Stimulated activated CD4-positive, alpha-beta T cell treated with anti-CD3 and anti-CD28 coated beads, Interleukin-4, amount 100 ng/mL, for 24 hours (primary cell): ENCODE data around the gene GTSE1.

Source experiments
- DNase-seq: peaks from one replicate; pipeline ENCODE4 v3.0.0-alpha.2; 2020

GTSE1 gene

DNA sequence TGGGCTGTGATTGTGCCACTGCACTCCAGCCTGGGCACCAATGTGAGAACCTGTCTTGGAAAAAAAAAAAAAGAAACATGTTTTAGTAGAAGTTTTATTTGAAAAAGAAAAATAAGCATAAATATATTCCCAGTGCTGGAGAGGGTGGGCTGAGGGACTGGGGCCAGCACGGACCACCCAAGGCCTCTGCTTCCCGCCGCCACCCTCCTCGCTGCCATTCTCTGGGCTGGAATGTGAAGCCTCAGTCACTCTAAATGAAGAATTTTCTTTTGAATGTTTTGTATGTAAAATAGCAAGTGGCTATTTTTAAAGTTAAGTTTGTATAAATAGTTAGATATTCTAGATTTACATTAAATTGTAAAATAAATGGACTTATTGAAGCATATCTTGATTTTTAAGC lies 33.8 kb downstream of the GTSE1 start:
- DNase-seq = no peak

DNA sequence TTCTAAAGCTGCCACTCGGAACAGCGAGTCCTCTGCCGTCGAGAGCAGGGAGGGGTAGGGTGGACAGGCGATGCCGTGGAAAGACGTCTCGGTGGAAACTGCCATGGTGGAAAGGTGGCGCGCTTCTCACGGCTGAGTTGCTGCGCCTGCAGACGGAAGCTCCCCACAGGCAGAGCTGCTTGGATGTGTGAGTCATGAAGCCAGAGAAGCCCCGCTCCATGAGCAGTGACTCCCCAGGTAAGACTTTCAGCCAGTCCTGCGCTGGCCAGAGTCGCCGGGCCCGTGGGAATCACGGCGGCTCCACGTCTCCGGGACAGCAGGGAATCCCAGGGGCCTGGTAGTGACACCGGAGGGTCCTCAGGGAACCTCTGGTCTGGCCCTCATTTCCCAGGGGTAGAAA lies 34.8 kb downstream of the GTSE1 start:
- DNase-seq = no peak

DNA sequence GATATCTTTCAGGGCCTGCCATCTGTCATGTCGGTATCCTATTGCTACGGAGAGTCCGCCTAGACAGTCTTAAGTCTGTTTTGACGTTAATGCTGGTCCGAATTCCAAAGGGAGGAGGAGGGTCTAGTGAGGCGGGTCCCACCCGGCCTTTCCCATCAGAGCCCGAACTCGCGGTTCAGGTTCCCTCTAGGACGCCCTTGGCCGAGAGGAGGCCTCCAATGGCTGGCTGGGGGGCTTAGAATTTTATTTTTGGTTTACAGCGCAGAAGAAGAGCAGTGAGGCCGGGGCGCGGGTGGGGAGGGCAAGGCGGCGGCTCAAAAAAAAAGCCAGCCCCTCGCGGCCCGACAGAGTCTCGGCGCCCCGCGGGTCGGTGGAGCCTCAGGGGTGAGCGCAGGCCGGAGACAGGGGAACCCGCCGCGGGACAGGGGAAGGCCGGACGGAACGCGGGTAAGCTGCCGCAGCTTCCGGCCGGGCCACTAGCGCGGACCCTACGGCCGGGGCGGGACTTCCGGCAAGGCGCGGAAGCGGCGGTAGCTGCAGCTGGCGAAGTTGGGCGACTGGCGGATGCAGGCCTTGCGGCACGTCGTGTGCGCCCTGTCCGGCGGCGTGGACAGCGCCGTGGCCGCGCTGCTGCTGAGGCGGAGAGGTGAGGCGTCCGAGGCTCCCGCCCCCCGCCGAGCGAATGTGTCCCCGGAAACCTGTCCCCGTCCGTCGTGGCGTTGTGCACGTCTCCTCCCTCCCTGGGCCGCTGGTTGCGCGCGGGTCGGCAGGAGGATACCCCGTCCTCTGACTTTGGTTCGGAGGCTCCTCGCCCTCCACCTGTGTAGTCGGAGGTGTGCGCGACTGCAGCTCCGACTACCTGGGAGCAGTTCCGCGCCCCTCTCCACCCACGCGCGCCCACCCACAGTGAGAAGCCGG lies 38.8 kb downstream of the GTSE1 start, which contains the start of gene TRMU:
TRMU (plus strand) TSS at position 514 of the 918 bp plus-strand sequence; CDS start at position 565, 51 bp downstream.
- DNase-seq = peak; percentile 76

DNA sequence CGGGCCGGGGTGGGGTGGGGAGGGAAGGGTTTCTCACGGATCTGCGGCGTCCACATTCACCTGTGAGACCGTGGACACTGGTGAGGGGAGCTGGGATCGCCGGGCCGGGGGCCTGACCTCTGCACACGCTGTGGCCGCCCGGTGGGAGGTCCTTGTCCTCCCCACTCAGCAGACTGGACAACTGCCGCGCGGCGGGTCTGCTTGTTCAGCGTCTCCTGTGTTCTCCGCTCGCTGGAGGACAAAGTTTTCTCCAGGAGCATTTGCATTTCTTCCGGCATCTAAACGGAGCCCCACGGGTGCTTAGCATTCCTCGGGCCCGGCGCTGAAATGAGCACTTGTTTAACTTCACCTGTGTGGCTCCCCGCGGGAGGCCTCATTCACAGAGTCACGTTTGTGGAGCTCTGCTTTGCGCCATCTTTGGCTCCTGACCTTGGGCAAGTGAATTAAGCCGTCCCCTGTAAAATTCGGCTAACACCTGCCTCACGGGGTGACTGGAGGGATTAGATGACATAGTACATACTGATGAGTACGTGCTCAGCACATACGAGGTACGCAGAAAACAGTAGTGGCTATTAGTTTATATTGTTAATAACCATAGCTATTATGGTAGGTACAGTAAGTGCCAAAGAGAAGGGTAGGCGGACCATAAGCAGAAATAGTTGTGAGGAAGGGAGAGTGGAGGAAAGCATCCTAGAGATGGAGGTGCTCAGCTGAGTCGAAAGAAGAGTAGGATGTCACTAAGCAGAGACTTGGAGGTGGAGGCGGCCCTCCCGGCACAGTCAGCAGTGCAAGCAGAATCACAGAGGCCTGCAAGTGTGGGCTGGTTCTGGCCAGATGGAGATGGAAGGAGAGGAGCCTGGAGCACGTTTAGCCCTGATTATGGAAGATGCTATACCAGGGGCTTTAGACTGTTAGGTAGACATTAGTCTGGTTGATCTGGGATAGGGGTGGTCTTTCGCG lies 39.7 kb downstream of the GTSE1 start:
- peak; percentile 11 for DNase-seq

DNA sequence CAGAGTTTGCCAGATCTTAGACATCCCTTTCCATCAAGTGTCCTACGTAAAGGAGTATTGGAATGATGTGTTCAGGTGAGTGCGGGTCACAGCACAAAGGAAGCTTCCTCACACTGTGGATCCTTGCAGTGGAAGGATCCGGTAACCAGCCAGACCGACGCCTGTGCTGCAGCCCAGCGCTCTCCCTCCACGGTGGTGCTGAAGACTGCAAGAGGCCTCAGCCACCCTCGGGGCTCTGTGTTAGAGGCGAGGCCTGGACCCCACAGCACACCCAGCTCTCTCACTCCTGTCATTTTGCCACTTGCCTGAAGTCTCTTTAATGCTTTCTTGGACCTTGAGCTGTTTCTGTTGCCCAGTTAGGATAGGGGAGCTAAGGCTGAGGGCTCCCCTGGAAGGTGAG lies 41.2 kb downstream of the GTSE1 start:
- no peak for DNase-seq

DNA sequence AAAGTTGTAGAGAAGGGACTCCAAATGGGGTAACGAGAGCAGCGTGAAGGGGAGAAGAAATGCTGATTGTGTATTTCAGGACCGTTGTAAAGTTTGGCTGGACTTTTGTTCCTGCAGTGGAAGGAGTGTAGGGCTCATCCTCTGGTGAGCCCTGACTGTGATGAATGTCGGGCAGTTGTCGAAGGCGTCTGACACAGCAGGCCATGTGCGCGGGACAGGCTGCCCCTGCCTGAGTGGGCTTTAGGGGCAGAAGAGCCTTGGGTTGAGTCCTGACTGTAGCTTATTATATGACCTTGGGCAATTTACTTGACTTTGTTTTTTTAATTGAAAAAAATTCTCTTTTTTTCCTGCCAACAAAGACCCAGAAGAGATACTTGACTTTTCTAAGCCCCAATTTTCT lies 42.0 kb downstream of the GTSE1 start:
- no peak for DNase-seq

DNA sequence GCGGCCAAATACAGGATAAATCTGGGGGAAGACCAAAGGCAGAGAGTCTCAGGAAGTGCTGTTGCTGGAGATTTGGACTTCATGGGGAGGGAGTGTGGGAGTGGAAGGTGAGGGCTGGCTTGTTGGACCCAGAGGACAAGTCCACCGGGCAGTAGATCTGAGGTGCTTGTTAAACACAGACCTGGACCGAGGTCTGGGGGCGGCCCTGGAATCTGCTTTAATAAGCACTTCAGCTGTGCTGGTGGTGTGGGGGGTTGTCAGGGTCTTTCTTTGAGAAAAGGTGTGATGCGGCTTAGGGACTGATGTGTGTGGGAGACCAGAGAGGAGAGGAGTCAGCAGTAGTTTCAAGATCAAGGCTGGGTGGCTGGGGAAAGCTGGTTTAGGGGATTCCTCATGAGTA lies 43.3 kb downstream of the GTSE1 start:
- no peak for DNase-seq

DNA sequence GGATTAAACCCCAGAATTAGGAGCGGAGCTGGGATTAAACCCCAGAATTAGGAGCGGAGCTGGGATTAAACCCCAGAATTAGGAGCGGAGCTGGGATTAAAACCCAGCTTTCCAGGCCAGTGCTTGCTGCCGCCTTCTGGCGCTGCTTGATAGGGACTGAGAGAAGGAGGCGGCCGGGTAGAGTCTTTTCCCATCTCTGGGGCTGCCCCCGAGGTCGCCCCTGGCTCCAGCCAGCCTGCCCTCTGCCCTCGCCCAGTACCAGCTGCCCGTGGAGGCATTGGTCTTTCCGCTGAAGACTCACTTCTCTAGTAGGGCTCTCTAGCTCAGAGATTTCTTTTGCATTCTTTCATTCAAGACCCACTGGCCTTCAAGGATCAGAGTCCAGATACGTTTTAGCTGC lies 44.0 kb downstream of the GTSE1 start:
- no peak for DNase-seq

DNA sequence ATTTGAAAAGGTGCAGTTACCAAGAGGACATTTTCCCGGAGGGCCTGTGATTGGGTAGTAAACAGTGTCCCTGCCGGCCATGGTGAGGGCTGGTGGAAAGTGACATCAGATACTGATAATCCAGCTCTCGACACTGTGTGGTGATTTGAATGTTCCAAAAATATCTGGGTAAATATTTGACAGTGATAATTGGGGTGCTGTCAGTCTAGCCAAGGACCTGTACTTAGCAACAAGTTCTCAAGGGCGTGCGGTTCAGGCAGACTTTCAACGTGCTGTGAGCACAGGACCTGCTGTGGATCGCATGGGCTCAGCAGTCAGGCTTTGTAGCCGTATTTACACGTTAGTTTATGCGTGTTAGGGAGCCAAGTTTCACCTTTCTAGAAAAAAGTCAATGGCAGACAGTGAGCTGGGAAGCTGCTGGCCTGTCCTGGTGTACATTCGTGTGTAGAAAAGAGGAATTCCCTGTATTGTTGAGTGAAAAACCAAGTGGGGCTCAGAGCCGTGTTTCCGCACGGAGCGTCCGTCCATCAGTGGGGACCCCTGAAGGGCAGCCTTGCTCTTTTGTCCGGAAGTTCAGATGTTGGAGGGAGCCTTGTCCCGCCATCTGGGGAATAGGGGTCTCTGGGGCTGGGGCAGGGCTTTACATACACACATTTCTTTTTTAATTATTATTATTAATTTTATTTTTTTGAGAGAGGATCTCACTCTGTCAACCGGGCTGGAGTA lies 50.2 kb downstream of the GTSE1 start:
- DNase-seq = no peak

DNA sequence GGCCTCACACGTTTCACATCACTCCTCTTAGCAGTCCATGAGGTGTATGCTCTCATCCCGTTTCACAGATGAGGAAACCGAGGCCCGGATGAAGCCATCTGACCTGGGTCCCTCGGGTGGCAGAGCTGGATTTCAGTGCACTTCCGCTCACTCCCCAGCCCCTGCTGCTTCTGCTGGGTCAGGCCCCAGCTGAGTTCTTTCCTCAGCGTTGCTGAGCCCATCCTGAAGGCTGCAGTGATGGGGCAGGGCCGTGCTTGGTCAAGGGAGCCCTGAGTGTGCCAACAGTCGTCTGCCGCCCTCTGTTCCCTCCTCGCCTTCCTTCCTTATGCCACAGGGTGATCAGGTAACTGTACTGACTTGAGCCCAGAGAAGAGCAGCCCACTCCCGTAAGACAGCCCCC lies 51.0 kb downstream of the GTSE1 start:
- no peak for DNase-seq

DNA sequence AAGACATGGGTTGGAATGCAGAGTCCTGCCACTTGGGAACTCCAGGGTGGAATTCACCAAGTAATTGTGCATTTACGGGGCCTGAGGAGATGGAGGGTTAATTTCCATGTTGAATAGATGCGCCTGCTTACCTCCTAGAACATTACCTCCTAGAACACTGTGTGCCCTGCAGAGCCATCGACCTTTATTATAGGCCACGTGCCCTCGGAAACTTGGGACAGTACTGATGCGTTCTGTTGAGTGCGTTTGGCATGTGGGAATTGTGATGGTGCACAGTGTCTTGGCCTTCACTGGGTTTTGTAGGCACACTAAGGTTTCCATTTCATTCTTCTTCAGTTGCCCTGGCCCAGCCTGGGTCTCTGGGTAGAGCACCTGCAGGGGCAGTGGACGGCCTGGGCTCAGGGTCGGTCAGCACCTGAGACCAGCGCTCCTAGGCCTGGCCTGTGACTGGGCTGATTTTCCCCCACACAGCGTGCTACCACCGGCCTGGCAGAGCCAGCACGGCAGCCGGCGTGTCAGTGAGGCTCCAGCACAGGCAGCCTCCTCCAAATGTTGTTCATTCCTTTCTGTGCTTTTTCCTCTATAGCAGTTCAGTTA lies 51.5 kb downstream of the GTSE1 start:
- DNase-seq = no peak

DNA sequence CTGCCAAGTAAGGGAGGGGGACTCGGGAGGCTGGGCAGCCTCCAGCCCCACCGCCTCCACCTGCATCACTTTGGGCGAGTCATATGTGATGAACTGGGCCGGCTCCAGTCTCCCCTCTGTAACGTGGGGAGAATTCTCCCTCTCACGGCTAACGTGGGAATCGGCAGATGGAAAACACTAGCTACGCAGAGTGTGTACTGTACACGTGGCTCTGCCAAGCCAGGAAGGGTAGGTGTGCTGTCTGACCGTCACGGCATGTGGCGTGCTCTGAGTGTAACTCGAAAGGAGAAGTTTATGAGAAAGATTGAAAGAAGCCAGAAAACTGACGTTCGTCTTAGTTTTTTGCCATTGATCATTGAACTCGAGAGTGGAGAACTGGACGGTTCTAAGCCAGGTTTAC lies 52.6 kb downstream of the GTSE1 start:
- DNase-seq = no peak

DNA sequence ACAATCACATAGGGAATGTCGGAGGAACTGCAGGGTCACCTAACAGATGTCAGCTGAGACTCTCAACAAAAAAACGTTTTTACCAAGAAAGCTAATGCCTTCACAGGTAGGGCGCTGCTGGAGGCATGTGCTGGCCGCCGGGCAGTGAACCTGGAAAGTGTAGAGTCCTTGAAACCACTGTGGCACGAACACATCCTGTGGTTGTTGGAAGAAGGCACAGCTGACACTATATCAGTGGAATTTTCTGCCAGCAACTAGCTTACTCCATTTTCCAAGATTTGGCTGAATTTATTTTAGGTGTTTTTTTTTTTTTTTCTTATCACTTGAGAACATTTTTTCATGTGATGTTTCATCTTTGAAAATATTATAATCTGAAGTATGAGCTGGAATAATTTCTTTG lies 53.0 kb downstream of the GTSE1 start:
- no peak for DNase-seq

DNA sequence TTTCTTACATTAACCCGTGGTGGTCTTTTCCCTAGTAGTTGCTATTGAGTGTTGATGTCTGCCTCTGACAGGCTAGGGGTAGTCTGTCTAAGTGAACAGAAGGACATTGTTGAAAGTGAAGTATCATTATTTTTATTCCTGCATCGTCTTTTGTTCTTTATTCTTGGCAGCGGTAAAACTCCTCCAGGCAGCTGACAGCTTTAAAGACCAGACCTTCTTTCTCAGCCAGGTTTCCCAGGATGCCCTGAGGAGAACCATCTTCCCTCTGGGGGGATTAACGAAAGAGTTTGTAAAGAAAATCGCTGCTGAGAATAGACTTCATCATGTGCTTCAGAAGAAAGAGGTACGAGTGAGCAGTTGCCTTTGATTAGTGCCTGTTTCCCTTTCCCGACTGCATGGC lies 53.5 kb downstream of the GTSE1 start:
- DNase-seq = no peak

DNA sequence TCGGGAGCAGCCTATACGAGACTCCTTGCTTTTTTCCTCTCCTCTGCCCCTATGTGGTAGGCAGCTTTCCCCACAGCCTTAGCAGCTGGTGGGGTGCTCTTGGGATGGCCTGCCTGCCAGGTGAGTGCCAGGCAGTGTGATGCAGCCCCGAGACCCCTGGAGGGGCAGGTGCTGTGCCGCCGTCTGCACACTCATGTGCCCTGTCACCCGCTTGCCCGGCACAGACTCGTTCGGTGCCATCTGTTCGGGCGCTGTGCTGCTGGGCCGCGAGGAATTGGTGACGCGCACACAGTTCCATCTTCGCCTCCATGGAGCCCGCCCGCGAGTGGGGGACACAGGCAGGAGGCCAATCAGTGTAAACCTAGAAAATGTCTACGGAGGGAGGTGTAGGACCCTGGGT lies 54.0 kb downstream of the GTSE1 start:
- DNase-seq = no peak

DNA sequence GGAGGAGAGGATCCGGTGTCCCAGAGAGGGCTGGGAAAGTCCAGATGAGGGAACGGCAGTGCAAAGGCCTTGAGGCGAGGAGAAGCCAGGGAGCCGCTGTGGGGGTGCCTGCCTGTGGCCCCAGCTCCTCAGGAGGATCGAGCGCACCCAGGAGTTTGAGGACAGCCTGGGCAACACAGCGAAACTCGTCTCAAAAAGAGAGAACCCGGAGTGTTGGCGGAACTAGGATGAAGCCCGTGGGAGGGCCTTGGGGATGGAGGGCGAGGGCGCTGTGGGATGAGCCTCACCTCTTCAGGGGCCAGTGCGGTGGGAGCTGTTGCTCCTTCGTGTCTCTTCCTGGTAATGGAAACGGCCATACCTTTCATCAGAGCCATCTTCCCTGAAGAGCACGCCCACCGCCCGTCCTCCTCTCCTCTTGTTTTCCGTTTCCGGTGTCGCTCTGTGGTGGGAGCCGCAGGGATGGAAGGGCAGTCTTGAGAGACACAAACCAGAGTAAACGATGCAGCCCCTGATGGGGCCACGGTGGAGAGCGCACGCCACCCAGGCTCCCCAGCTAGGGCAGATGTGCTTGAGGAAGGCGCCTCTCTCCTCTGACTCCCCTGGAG lies 54.6 kb downstream of the GTSE1 start:
- no peak for DNase-seq

DNA sequence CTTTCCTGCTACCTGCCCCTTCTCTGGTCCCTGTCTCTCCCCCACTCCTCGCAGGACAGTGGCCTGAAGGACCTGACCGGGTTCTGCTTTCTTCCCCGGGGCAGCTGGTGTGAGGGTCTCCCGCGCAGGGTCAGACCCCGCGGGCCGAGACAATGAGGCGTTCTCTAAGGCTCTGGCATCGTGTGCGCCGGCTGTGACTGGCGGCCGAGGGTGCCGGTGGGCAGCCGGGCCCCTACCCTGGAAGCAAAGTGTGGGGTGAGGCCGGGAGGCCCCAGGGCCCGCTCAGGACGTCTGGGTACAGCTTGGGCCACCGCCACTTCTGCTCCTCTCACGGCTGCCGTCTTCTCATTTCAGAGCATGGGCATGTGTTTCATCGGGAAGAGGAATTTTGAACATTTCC lies 55.1 kb downstream of the GTSE1 start:
- no peak for DNase-seq

DNA sequence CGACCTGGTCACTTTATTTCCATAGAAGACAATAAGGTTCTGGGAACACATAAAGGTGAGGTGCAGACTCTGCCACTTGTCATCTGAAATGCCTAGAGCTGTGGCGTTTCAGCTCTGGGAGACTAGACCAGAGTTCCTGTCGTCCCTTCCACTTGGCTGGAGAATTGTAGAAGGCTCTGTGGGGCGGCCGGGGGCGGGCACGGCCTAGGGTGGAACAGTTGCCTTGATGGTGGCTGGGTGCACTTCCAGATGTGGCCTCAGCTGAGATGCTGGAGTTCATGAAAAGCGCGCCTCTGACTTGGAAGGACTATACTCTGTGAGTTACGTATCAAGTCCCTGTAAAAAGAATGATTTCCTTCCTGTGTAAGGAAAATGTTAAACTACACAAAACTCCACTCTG lies 55.6 kb downstream of the GTSE1 start:
- DNase-seq = no peak

DNA sequence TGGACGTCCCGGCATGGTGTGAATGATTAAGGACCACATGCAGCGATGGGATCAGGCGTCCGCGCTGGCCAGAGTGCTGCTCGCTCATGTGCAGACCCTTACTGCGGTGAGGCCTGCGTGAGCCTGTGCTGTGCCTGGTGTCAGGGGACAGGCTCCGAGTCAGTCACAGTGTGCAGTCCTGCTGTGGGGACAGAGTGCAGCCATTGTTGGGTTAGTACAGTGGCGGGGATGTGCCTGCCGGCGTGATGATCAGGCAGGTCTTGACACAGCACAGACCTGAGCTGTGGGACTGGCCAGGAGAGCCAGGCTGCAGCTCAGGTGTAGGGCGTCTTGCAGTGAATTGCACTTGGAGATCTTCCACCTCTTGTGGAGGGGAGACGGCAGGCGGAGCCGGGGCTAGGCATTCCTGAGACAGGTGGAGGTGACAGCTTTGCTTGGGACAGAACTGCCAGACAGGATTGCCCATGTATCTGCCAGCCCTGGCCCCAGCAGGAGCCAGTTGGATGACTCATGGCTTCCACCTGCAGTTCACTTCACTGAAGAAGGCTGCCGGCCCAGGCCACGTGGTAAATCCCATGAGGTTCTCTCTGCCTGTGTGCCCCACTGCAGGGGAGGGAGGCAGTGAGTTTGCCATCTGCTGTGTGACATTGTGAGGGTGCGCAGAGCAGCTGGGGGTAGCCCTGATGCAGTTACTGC lies 56.2 kb downstream of the GTSE1 start:
- DNase-seq = no peak

DNA sequence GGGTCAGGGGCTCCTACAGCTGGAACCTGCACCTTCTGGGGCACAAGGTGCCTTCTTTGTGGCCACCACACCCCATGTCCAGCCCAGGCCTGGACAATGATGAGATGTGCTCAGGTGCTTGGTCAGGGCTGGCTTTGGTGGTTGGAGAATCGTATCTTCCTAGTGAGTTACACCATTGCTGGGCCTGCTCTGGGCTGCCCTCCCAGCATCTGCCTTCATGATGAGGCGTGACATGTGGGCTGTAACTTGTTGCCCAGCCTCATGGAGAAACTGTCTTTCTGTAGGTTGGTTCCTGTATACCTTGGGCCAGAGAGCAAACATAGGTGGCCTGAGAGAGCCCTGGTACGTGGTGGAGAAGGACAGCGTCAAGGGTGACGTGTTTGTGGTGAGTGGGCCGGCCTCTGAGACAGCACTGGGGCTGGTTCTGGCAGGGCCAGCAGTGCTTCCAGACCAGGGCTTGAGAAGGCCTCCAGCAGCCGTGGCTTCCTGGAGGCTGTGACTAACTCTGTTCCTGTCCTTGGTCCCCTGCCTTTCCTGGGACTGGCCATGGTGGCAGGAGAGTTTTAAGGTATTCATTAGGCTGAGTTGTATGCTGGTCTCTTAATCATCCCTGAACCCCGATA lies 56.9 kb downstream of the GTSE1 start:
- DNase-seq = no peak
